ENCODE data around the gene EMC6. TPM values are rescaled to one million over a fixed set of nuclear protein-coding genes. Genes with fewer than 3 reads are reported as not detected.

EMC6 gene
- 10 to 100 TPM; 19.1 to 22.2 TPM for total RNA-seq

GRCh38 chr17:3668279-3669084 lies at the start of gene EMC6, which contains the start of gene TAX1BP3:
Gene EMC6, plus strand, starts transcription at chr17:3668812. Its CDS starts 335 bp downstream, at chr17:3669147.
Gene TAX1BP3, minus strand, starts transcription at chr17:3668578. Its CDS starts 52 bp downstream, at chr17:3668526.
- TF ChIP-seq, protein P1, sequence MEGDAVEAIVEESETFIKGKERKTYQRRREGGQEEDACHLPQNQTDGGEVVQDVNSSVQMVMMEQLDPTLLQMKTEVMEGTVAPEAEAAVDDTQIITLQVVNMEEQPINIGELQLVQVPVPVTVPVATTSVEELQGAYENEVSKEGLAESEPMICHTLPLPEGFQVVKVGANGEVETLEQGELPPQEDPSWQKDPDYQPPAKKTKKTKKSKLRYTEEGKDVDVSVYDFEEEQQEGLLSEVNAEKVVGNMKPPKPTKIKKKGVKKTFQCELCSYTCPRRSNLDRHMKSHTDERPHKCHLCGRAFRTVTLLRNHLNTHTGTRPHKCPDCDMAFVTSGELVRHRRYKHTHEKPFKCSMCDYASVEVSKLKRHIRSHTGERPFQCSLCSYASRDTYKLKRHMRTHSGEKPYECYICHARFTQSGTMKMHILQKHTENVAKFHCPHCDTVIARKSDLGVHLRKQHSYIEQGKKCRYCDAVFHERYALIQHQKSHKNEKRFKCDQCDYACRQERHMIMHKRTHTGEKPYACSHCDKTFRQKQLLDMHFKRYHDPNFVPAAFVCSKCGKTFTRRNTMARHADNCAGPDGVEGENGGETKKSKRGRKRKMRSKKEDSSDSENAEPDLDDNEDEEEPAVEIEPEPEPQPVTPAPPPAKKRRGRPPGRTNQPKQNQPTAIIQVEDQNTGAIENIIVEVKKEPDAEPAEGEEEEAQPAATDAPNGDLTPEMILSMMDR (IDR thresholded peaks at IDR 0.05): no peak
- H3K27me3 ChIP-seq: no peaks in the 10 kb centered on the region
- H3K36me3 ChIP-seq: peaks cover 14% of the 10 kb centered on the region
- H3K4me3 ChIP-seq: peak within 1 kb of the TSS; percentile 75 to 84
- H3K27ac ChIP-seq: peak within 1 kb of the TSS; percentile 98 to 99
- no peaks in the 10 kb centered on the region for H3K9me3 ChIP-seq
- H3K4me1 ChIP-seq: peaks cover 0 to 42% of the 10 kb centered on the region in 2 donors
- peak; percentile 99 for DNase-seq (ENCODE audit: low spot score)

DNA sequence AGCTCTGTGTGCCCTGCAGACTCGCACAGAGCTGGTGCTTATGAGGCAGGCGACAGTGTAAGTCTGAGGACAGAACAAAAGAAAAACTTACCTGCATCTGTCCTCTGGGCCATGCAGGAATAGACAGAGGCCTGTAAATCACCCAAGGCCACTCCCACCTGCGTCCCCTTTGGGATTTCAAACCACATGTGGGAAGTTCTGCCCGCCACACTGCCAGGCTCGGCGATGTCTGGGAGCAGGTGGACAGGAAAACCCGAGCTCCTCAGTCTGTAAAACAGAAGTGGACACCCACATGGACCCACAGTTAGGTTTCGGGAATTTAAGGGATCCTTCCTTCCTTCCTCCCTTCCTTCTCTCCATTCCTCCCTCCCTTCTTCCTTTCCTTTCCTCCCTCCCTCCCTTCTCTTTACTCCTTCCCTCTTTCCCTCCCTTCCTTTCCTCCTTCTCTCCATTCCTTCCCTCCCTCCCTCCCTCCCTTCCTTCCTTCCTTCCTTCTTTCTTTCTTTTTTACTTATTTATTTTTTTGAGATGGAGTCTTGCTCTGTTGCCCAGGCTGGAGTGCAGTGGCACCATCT lies 47.4 kb upstream of the EMC6 start:
- TF ChIP-seq, protein P1 (IDR thresholded peaks at IDR 0.05): no peak
- no peak for DNase-seq (ENCODE audit: low spot score)
- H3K9me3 ChIP-seq: no peaks in the 10 kb centered on the region
- no peaks in the 10 kb centered on the region for H3K4me1 ChIP-seq
- H3K36me3 ChIP-seq: peaks cover 84% of the 10 kb centered on the region
- H3K4me3 ChIP-seq: no peak overlapping the region
- H3K27ac ChIP-seq: no peak overlapping the region
- H3K27me3 ChIP-seq: no peaks in the 10 kb centered on the region

DNA sequence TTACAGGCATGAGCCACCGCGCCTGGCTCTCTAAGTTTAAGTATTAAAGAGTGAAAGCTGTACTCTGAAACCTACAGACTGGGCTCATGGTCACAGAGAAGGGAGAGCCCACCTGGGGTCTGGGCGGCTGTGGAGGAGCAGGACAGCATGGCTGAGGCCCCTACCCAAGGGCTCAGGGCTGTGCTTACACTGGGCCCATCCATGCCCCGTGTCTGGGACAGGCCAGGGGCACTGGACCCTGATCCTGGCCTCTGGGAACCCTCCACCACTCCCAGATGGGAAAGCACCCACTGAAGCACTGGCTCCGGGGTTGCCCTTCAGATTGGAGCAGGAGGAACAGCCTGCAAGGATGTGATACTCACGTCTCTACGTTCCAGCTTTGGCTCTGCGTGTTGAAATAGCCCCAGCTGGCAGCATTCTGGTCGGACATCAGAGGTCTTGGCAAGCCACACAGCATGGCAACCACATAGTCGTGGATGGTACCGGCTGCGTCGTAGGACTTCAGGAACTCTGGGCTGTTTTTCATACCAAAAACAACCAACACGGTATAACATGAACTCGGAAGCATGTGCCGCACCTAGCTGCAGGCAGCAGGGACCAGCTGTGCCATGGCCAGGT lies 45.5 kb upstream of the EMC6 start:
- Histone ChIP-seq H3K27me3 (no peaks in the 10 kb centered on the region), H3K27ac (no peak overlapping the region), H3K36me3 (peaks cover 83% of the 10 kb centered on the region), H3K4me1 (no peaks in the 10 kb centered on the region), H3K4me3 (no peak overlapping the region), H3K9me3 (no peaks in the 10 kb centered on the region)
- no peak for DNase-seq (ENCODE audit: low spot score)
- TF ChIP-seq, protein P1 (IDR thresholded peaks at IDR 0.05): no peak

- peaks cover 0 to 8% of the 10 kb centered on the region in 2 donors for H3K4me1 ChIP-seq
- H3K9me3 ChIP-seq: no peaks in the 10 kb centered on the region
- H3K36me3 ChIP-seq: peaks cover 69% of the 10 kb centered on the region
- no peak overlapping the region for H3K4me3 ChIP-seq
- TF ChIP-seq, protein P1 (IDR thresholded peaks at IDR 0.05): no peak
- no peaks in the 10 kb centered on the region for H3K27me3 ChIP-seq
- no peak for DNase-seq (ENCODE audit: low spot score)
- H3K27ac ChIP-seq: peak overlapping the region; percentile 9 to 48
Observed at GRCh38 chr17:3626831-3627768, 41.5 kb upstream of the EMC6 start.

DNA sequence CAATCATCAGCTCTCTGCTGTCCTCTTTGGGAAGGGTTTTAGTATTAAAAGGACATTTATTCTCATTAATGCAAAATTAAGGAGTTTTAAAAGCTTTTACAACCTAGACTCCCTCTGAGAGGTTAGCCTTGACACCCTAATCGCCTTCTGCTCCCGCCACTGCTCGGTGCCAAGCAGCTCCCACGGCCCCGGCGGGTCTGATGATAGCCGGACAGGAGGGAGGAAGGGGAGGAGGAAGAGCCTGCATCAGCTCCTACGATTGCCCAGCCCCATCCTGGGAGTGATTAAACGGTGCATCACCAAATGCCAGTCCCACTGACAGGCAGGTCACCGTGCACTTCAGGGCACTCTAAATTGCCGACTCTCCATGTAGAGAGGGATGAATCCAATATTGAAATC lies 40.8 kb upstream of the EMC6 start:
- Histone ChIP-seq H3K4me3 (no peak overlapping the region), H3K27ac (peak overlapping the region in 1 of 2 donors; percentile 48), H3K4me1 (peaks cover 0 to 8% of the 10 kb centered on the region in 2 donors), H3K36me3 (peaks cover 63% of the 10 kb centered on the region), H3K9me3 (no peaks in the 10 kb centered on the region), H3K27me3 (no peaks in the 10 kb centered on the region)
- TF ChIP-seq, protein P1 (IDR thresholded peaks at IDR 0.05): no peak
- DNase-seq (ENCODE audit: low spot score): no peak
